Fibroblast of villous mesenchyme (primary cell): ENCODE results near the gene OR6K6. TPM values are rescaled to one million over a fixed set of nuclear protein-coding genes. Genes with fewer than 3 reads are reported as not detected.

Experiments
- DNase-seq: peaks from one replicate; pipeline ENCODE4 v3.0.0-alpha.2; 2010; ENCODE audit warnings: low read depth
- H3K4me3 ChIP-seq: 2 replicates; pipeline ENCODE4 v1.5.1; 2011; ENCODE audit warnings: low read depth, mild to moderate bottlenecking, low read length
- CTCF ChIP-seq: IDR thresholded peaks from 2 replicates; pipeline ENCODE4 v1.5.1; 2012; ENCODE audit warnings: low read depth, mild to moderate bottlenecking, low read length; ENCODE audit not compliant: insufficient read depth
- small RNA-seq: library from RNA; depleted of rRNA; stranded (forward); fragments of <200 nt; gene quantifications from one replicate; pipeline ENCODE3, GENCODE V24; 2012
- total RNA-seq: library from RNA; depleted of rRNA; stranded (reverse); fragments of >200 nt; gene quantifications from 2 replicates; pipeline ENCODE4 v1.2.3, GENCODE V29; 2012

Gene OR6K6
- total RNA-seq, 1 donor = not detected

GRCh38 chr1:158798531-158798930 is 44.0 kb downstream of the OR6K6 start:
- DNase-seq = no peak
- peak; percentile 27 for TF ChIP-seq CTCF

GRCh38 chr1:158799689-158800088 is 45.2 kb downstream of the OR6K6 start:
- TF ChIP-seq CTCF = no peak
- H3K4me3 ChIP-seq = no peak overlapping the region
- no peak for DNase-seq

More at GRCh38 chr1:158798531-158798930, 44.0 kb downstream of the OR6K6 start:
- no peak overlapping the region for H3K4me3 ChIP-seq

GRCh38 chr1:158800526-158800925 is 46.0 kb downstream of the OR6K6 start:
- no peak for DNase-seq
- no peak for TF ChIP-seq CTCF
- no peak overlapping the region for H3K4me3 ChIP-seq

GRCh38 chr1:158801396-158801795 is 46.9 kb downstream of the OR6K6 start:
- TF ChIP-seq CTCF = no peak
- H3K4me3 ChIP-seq = no peak overlapping the region
- no peak for DNase-seq

DNA sequence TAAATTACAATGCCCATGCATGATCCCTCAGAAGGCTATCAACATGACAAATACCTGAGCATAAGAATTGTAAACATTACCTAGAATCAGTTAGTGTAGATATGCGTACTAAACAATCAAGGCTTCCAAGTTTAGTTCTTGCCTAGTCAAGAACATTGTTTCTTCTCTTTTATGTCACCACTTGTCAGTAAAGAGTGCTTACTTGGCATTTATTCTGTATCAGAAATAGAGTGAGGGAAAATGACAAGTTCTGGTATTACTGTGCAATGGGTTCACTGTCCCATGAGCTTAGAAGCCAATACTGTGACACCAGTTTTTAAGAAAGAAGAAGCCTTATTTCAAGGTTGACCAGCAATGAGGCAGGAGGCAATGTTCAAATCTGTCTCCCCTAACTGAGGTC is 49.2 kb downstream of the OR6K6 start:
- no peak for TF ChIP-seq CTCF
- no peak overlapping the region for H3K4me3 ChIP-seq
- DNase-seq = no peak

Small RNAs within 50 kb of the gene (small RNA-seq; reads per million reads assigned to genes)
- not detected for gene OR2AQ1P

Other genes starting within 250 kb of the OR6K6 start
- gene OR6Y1, start 200.3 kb upstream of the OR6K6 start, total RNA-seq = not detected in 2 replicates
- gene OR6P1, start 184.1 kb upstream of the OR6K6 start, total RNA-seq = not detected in 2 replicates
- gene OR10X1, start 174.8 kb upstream of the OR6K6 start, total RNA-seq = not detected in 2 replicates
- gene OR10Z1, start 149.5 kb upstream of the OR6K6 start, total RNA-seq = not detected in 2 replicates
- gene SPTA1, start 68.0 kb upstream of the OR6K6 start, total RNA-seq = not detected in 2 replicates
- gene OR6K2, start 54.1 kb upstream of the OR6K6 start, total RNA-seq = not detected in 2 replicates
- not detected in 2 replicates for gene OR6K3, start 34.0 kb upstream of the OR6K6 start, total RNA-seq
- not detected in 2 replicates for gene OR6N1, start 17.5 kb downstream of the OR6K6 start, total RNA-seq
- not detected in 2 replicates for gene OR6N2, start 26.5 kb downstream of the OR6K6 start, total RNA-seq
- gene MNDA, start 76.6 kb downstream of the OR6K6 start, total RNA-seq = not detected in 2 replicates
- gene PYHIN1, start 176.8 kb downstream of the OR6K6 start, total RNA-seq = not detected in 2 replicates